A549 (cell line): ENCODE measurements around the gene LOX.

ENCODE experiments used
- CTCF ChIP-seq: fragments of >200 bp; sonication (Bioruptor Twin); formaldehyde crosslinking; IDR thresholded peaks from 3 replicates; pipeline ENCODE4 v1.5.1; 2016
- E2F6 ChIP-seq: IDR thresholded peaks from 2 replicates; pipeline ENCODE4 v1.6.1; 2012; ENCODE audit warnings: low read depth, borderline replicate concordance
- EP300 ChIP-seq, 2 experiments: fragments of >200 bp; sonication (Bioruptor Twin); formaldehyde crosslinking; IDR thresholded peaks; 2 replicates in 1 of 2; 3 replicates in 1 of 2; pipeline ENCODE4 v1.6.1; 2016 to 2017
- HDAC2 ChIP-seq: fragments of 200-600 bp; sonication (generic); IDR thresholded peaks from 2 replicates; pipeline ENCODE4 v1.6.1; 2016
- HOXA7 ChIP-seq: fragments of 250-450 bp; sonication (Bioruptor Pico); IDR thresholded peaks from 2 replicates; pipeline ENCODE4 v1.5.0; 2020; ENCODE audit warnings: mild to moderate bottlenecking, moderate library complexity
- JUNB ChIP-seq: fragments of >200 bp; sonication (Bioruptor Twin); formaldehyde crosslinking; IDR thresholded peaks from 2 replicates; pipeline ENCODE4 v1.6.1; 2016
- MAFK ChIP-seq: fragments of 450-650 bp; IDR thresholded peaks from 2 replicates; pipeline ENCODE4 v1.6.1; 2014; ENCODE audit not compliant: partially characterized antibody
- MAX ChIP-seq: IDR thresholded peaks from 2 replicates; pipeline ENCODE4 v1.6.1; 2012
- RAD21 ChIP-seq, 2 experiments: fragments of >200 bp in 1 of 2; sonication (Bioruptor Twin) in 1 of 2; formaldehyde crosslinking in 1 of 2; IDR thresholded peaks in 1 of 2; conservative IDR thresholded peaks in 1 of 2; 2 replicates in 1 of 2; 3 replicates in 1 of 2; pipeline ENCODE4 v1.6.1; 2012 to 2018; ENCODE audit warnings: inconsistent platforms in 1 of 2
- ZFP36 ChIP-seq: fragments of 450-650 bp; IDR thresholded peaks from 2 replicates; pipeline ENCODE4 v1.6.1; 2014; ENCODE audit warnings: borderline replicate concordance; ENCODE audit not compliant: partially characterized antibody
- TF ChIP-seq, protein P1 (sequence below): fragments of 450-650 bp; IDR thresholded peaks from 2 replicates; pipeline ENCODE4 v1.6.1; 2014; ENCODE audit warnings: antibody characterized with exemption
- TF ChIP-seq, protein P2 (sequence below): fragments of >200 bp; sonication (Bioruptor Twin); formaldehyde crosslinking; IDR thresholded peaks from 3 replicates; pipeline ENCODE4 v1.6.1; 2016

DNA sequence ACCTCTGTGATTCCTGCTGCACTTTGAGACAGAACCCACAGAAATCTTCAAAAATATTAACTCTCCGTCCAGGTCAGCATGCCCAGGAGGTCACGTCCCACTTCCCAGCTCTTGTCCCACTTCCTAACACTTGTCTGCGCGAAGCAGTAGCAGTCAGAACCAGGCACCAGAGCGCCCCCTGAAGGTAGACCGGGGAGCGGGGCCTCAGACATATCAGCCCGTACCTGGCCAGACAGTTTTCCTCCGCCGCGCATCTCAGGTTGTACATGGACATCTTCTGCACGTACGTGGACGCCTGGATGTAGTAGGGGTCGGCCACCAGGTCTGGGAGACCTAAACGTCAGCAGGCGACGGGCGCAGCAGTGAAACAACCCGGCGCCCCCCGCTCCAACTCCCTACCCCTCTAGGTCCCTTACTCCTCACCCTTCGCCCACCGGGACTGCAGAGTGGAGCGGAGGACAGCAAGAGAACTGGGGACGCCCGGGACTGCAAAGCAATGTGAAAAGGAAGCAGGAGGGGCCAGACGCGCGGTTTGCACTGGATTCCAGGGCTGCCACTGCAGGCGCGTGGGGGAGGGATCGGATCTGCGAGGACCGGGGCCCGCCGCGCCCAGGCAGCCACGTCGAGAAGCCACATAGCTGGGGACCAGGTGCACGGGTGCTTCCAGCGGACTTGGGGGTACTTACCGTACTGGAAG, 1.2 kb downstream of the LOX start:
- no peak for TF ChIP-seq E2F6
- peak; percentile 64 for TF ChIP-seq CTCF
- TF ChIP-seq, protein P1, sequence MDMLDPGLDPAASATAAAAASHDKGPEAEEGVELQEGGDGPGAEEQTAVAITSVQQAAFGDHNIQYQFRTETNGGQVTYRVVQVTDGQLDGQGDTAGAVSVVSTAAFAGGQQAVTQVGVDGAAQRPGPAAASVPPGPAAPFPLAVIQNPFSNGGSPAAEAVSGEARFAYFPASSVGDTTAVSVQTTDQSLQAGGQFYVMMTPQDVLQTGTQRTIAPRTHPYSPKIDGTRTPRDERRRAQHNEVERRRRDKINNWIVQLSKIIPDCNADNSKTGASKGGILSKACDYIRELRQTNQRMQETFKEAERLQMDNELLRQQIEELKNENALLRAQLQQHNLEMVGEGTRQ = no peak
- peak; percentile 23; the same call in 1 of the 2 replicates for TF ChIP-seq MAX
- TF ChIP-seq HOXA7 (CRISPR knock-in tag) = no peak
- TF ChIP-seq, protein P2, sequence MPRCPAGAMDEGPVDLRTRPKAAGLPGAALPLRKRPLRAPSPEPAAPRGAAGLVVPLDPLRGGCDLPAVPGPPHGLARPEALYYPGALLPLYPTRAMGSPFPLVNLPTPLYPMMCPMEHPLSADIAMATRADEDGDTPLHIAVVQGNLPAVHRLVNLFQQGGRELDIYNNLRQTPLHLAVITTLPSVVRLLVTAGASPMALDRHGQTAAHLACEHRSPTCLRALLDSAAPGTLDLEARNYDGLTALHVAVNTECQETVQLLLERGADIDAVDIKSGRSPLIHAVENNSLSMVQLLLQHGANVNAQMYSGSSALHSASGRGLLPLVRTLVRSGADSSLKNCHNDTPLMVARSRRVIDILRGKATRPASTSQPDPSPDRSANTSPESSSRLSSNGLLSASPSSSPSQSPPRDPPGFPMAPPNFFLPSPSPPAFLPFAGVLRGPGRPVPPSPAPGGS = no peak
- no peak for TF ChIP-seq EP300 (IDR thresholded peaks at IDR 0.05)
- no peak for TF ChIP-seq MAFK
- TF ChIP-seq HDAC2 = no peak
- TF ChIP-seq JUNB = no peak
- peak; percentile 53 to 61 for TF ChIP-seq RAD21 (conservative IDR thresholded peaks at IDR 0.05 in 1 of 2, IDR thresholded peaks at IDR 0.05 in 1 of 2)
- no peak for TF ChIP-seq ZFP36
